NOMO-1 treated with DMSO at 0.1 percent for 48 hours (cell line): ENCODE results near the gene PM20D1.

Experiments used
- DNase-seq: peaks from one replicate; lab custom pipeline; 2025; ENCODE audit not compliant: unreplicated experiment; lab: John Stamatoyannopoulos, UW

The PM20D1 gene

DNA sequence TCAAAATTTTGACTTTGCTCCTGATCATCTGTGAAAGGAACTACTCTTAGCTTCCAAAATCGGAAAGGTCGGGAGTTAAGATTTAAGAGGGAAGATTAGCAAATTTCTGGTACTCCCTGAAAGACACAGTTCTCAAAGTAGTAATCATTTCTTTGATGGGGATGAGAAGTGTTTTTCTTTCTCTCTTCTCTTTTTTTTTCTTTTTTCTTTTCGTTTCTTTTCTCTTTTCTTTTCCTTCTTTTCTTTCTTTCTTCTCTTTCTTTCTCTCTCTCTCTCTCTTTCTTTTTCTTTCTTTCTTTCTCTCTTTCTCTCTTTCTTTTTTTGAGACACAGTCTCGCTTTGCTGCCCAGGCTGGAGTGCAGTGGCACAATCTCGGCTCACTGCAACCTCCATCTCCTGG, 69.6 kb downstream of the PM20D1 start:
- DNase-seq, result no peak
